ENCODE results near the gene USF3. TPM values are rescaled to one million over a fixed set of nuclear protein-coding genes. Genes with fewer than 3 reads are reported as not detected.

USF3 gene
- total RNA-seq: 12.1 TPM

- peak; percentile 55 to 85 (median 84) for DNase-seq (ENCODE audit: low read depth in 2 of 3, low spot score in 2 of 3)
Observed at GRCh38 chr3:113695786-113696645, at the start of gene USF3. TSS of gene USF3 (minus strand) at chr3:113696642. CDS start at chr3:113674878, 21,764 bp downstream.

- peak; percentile 87 to 96 (median 93) for DNase-seq (ENCODE audit: low read depth in 2 of 3, low spot score in 2 of 3)
Observed at GRCh38 chr3:113745756-113746547, 49.5 kb upstream of the USF3 start, which contains the start of gene NAA50. TSS of gene NAA50 (minus strand) at chr3:113746249. CDS start at chr3:113745949, 300 bp downstream.

- DNase-seq (ENCODE audit: low read depth in 2 of 3, low spot score in 2 of 3): peak; percentile 59 to 92 (median 92)
Observed at GRCh38 chr3:113744941-113745755, 48.7 kb upstream of the USF3 start.

GRCh38 chr3:113743006-113743630, 46.7 kb upstream of the USF3 start:
- DNase-seq (ENCODE audit: low read depth in 2 of 3, low spot score in 2 of 3): no peak

GRCh38 chr3:113741620-113742019, 45.2 kb upstream of the USF3 start:
- DNase-seq (ENCODE audit: low read depth in 2 of 3, low spot score in 2 of 3): no peak

- DNase-seq (ENCODE audit: low read depth in 2 of 3, low spot score in 2 of 3): no peak
Observed at GRCh38 chr3:113741086-113741485, 44.6 kb upstream of the USF3 start.

GRCh38 chr3:113736548-113737089, 40.2 kb upstream of the USF3 start:
- peak; percentile 48 to 84 (median 65) for DNase-seq (ENCODE audit: low read depth in 2 of 3, low spot score in 2 of 3)

- DNase-seq (ENCODE audit: low read depth in 2 of 3, low spot score in 2 of 3): no peak
Observed at GRCh38 chr3:113731694-113732093, 35.3 kb upstream of the USF3 start.

- DNase-seq (ENCODE audit: low read depth in 2 of 3, low spot score in 2 of 3): no peak
Observed at GRCh38 chr3:113730550-113730949, 34.1 kb upstream of the USF3 start.

- DNase-seq (ENCODE audit: low read depth in 2 of 3, low spot score in 2 of 3): no peak
Observed at GRCh38 chr3:113728661-113729060, 32.2 kb upstream of the USF3 start.

- DNase-seq (ENCODE audit: low read depth in 2 of 3, low spot score in 2 of 3): peak in 2 of 3 donors; percentile 29 to 62
Observed at GRCh38 chr3:113721636-113722035, 25.2 kb upstream of the USF3 start.

- no peak for DNase-seq (ENCODE audit: low read depth in 2 of 3, low spot score in 2 of 3)
Observed at GRCh38 chr3:113719758-113720157, 23.3 kb upstream of the USF3 start.

GRCh38 chr3:113719294-113719693, 22.9 kb upstream of the USF3 start:
- DNase-seq (ENCODE audit: low read depth in 2 of 3, low spot score in 2 of 3): no peak

GRCh38 chr3:113717818-113718217, 21.4 kb upstream of the USF3 start:
- no peak for DNase-seq (ENCODE audit: low read depth in 2 of 3, low spot score in 2 of 3)

GRCh38 chr3:113717308-113717707, 20.9 kb upstream of the USF3 start:
- DNase-seq (ENCODE audit: low read depth in 2 of 3, low spot score in 2 of 3): no peak

GRCh38 chr3:113714702-113715101, 18.3 kb upstream of the USF3 start:
- no peak for DNase-seq (ENCODE audit: low read depth in 2 of 3, low spot score in 2 of 3)

- no peak for DNase-seq (ENCODE audit: low read depth in 2 of 3, low spot score in 2 of 3)
Observed at GRCh38 chr3:113712129-113712528, 15.7 kb upstream of the USF3 start.

- no peak for DNase-seq (ENCODE audit: low read depth in 2 of 3, low spot score in 2 of 3)
Observed at GRCh38 chr3:113707835-113708234, 11.4 kb upstream of the USF3 start.

GRCh38 chr3:113698956-113699355, 2.5 kb upstream of the USF3 start:
- no peak for DNase-seq (ENCODE audit: low read depth in 2 of 3, low spot score in 2 of 3)

GRCh38 chr3:113698213-113698742, 1.8 kb upstream of the USF3 start:
- DNase-seq (ENCODE audit: low read depth in 2 of 3, low spot score in 2 of 3): no peak

Data from hematopoietic multipotent progenitor cell (in vitro differentiated cells).